PC-3 (cell line): Measurements from ENCODE around the gene PRDM15. TPM values are rescaled to one million over a fixed set of nuclear protein-coding genes. Genes with fewer than 3 reads are reported as not detected.
"Not testable (repeated sequence)": the region's sequence is repeated elsewhere in the genome, so short reads cannot be mapped to it uniquely, and the experiment has no call there.

Source experiments
- ATAC-seq: fragments of 200-7000 bp; cut with Tn5 transposase; 2 replicates; pipeline ENCODE4 v1.9.1; 2020; ENCODE audit warnings: mild to moderate bottlenecking, moderate library complexity
- BruUV-seq: library from RNA; stranded (reverse); fragments of 400-500 nt; replicated peaks from 2 replicates; lab custom pipeline; 2021; lab: Mats Ljungman, UMichigan
- CTCF ChIA-PET: fragments of 300-600 bp; sonication (Branson Sonifier 250); formaldehyde crosslinking; loops from one replicate; lab custom pipeline; 2022; ENCODE audit warnings: antibody characterized with exemption; lab: Charles Lee
- POLR2A ChIA-PET: fragments of 300-600 bp; sonication (Branson Sonifier 250); formaldehyde crosslinking; loops from one replicate; lab custom pipeline; 2022; ENCODE audit warnings: antibody characterized with exemption; ENCODE audit not compliant: unreplicated experiment; lab: Charles Lee
- DNase-seq: peaks from one replicate; pipeline ENCODE4 v3.0.0-alpha.2; 2015
- H2AFZ ChIP-seq: fragments of 300-600 bp; sonication (generic); 2 replicates; pipeline ENCODE4 v1.6.0; 2016; ENCODE audit warnings: antibody characterized with exemption, low read length
- H3F3A ChIP-seq: fragments of 300-600 bp; sonication (generic); one replicate; pipeline ENCODE4 v1.6.0; 2017; ENCODE audit warnings: antibody characterized with exemption, low read length, control low read depth, mild to moderate bottlenecking; ENCODE audit not compliant: unreplicated experiment
- H3K27ac ChIP-seq: fragments of 300-600 bp; sonication (generic); 2 replicates; pipeline ENCODE4 v1.5.1; 2016; ENCODE audit warnings: mild to moderate bottlenecking, low read length
- H3K27me3 ChIP-seq: fragments of 300-600 bp; sonication (generic); 2 replicates; pipeline ENCODE4 v1.6.1; 2016; ENCODE audit warnings: low read length, mixed read lengths
- H3K36me3 ChIP-seq: fragments of 300-600 bp; sonication (generic); 2 replicates; pipeline ENCODE4 v1.6.1; 2016; ENCODE audit warnings: low read depth, mixed run types, low read length, mixed read lengths
- H3K4me1 ChIP-seq: fragments of 300-600 bp; sonication (generic); 2 replicates; pipeline ENCODE4 v1.5.1; 2016; ENCODE audit warnings: low read length; ENCODE audit not compliant: insufficient read depth
- H3K4me2 ChIP-seq: fragments of 300-600 bp; sonication (generic); 2 replicates; pipeline ENCODE4 v1.6.0; 2016; ENCODE audit warnings: low read length
- H3K4me3 ChIP-seq: fragments of 300-600 bp; sonication (generic); 2 replicates; pipeline ENCODE4 v1.5.1; 2016; ENCODE audit warnings: mild to moderate bottlenecking, low read length, mixed read lengths
- H3K79me2 ChIP-seq: fragments of 300-600 bp; sonication (generic); 2 replicates; pipeline ENCODE4 v1.6.1; 2017; ENCODE audit warnings: low read length, mixed read lengths
- H3K9ac ChIP-seq: fragments of 300-600 bp; sonication (generic); 2 replicates; pipeline ENCODE4 v1.6.0; 2016; ENCODE audit warnings: mild to moderate bottlenecking, low read length
- H3K9me2 ChIP-seq: fragments of 300-600 bp; sonication (generic); replicated peaks from 2 replicates; pipeline ENCODE4 v1.6.1; 2016; ENCODE audit warnings: mixed run types, low read length, mixed read lengths
- H3K9me3 ChIP-seq: fragments of 300-600 bp; sonication (generic); 2 replicates; pipeline ENCODE4 v1.6.1; 2016; ENCODE audit warnings: low read length, mixed read lengths
- H4K20me1 ChIP-seq: fragments of 300-600 bp; sonication (generic); 2 replicates; pipeline ENCODE4 v1.6.1; 2016; ENCODE audit warnings: low read length, mixed read lengths
- EZH2 ChIP-seq: fragments of 300-600 bp; sonication (generic); IDR thresholded peaks from one replicate; pipeline ENCODE4 v1.6.1; 2017; ENCODE audit warnings: antibody characterized with exemption, mild to moderate bottlenecking, low read length; ENCODE audit not compliant: unreplicated experiment
- EZH2phosphoT487 ChIP-seq: fragments of 300-600 bp; sonication (generic); IDR thresholded peaks from 2 replicates; pipeline ENCODE4 v1.6.1; 2018; ENCODE audit warnings: mild to moderate bottlenecking, antibody characterized with exemption, low read length, borderline replicate concordance
- intact Hi-C: fragments of 100-400 bp; cut with micrococcal nuclease; formaldehyde crosslinking; loops from 2 replicates; pipeline ENCODE4 v1.9.0; 2023
- total RNA-seq: library from RNA; depleted of rRNA; stranded (reverse); fragments of >200 nt; gene quantifications from 2 replicates; pipeline ENCODE4 v1.2.3, GENCODE V29; 2014
- TF ChIP-seq, protein P1 (sequence below): fragments of 300-600 bp; sonication (generic); conservative IDR thresholded peaks from 2 replicates; pipeline ENCODE4 v1.5.1; 2017; ENCODE audit warnings: antibody characterized with exemption, low read depth, mild to moderate bottlenecking, low read length

Gene PRDM15
- total RNA-seq, 1 experiment from 2014 or later = 13.4 TPM

DNA sequence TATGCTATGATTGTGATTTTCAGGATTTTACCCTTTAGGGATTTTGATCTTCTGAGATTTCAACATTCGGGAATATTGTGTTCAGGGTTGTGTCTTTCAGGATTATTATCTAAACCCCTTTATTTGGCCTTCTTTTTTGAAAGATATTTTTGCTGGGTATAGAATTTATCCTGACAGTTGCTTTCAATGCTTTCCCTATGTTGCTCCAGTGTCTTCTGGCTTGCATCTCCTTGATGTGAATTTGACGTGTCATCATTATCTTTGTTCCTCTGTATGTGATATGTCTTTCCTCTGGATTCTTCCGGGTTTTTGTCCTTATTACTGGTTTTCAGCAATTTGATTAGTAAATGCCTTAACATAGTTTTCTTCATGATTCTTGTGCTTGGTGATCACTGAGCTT is 86.4 kb downstream of the PRDM15 start:
- ATAC-seq = no peak
- BruUV-seq = no TSS peak
- H3K27ac ChIP-seq = no peak overlapping the region
- H3K27me3 ChIP-seq = no peaks in the 10 kb centered on the region
- DNase-seq = no peak
- H3K9me2 ChIP-seq = no peaks in the 10 kb centered on the region
- H3K9ac ChIP-seq = no peak overlapping the region
- POLR2A ChIA-PET = interaction anchor here (0.6 kb wide), 1 partner anchor 315 kb away, joined by 3 read pairs; no protein-coding TSS in a partner anchor
- H2AFZ ChIP-seq = no peak overlapping the region
- intact Hi-C loops = no loop called here
- CTCF ChIA-PET = no interaction called here
- no peak overlapping the region for H3K4me2 ChIP-seq
- H4K20me1 ChIP-seq = no peaks in the 10 kb centered on the region
- H3K4me3 ChIP-seq = no peak overlapping the region
- no peaks in the 10 kb centered on the region for H3K36me3 ChIP-seq
- H3K79me2 ChIP-seq = no peaks in the 10 kb centered on the region
- H3K4me1 ChIP-seq = peaks cover 7% of the 10 kb centered on the region; the same call in 1 of the 2 replicates
- H3K9me3 ChIP-seq = peaks cover 4% of the 10 kb centered on the region; the same call in 1 of the 2 replicates
- no peaks in the 10 kb centered on the region for H3F3A ChIP-seq
- no peak for TF ChIP-seq EZH2phosphoT487
- no peak for TF ChIP-seq EZH2
- TF ChIP-seq, protein P1, sequence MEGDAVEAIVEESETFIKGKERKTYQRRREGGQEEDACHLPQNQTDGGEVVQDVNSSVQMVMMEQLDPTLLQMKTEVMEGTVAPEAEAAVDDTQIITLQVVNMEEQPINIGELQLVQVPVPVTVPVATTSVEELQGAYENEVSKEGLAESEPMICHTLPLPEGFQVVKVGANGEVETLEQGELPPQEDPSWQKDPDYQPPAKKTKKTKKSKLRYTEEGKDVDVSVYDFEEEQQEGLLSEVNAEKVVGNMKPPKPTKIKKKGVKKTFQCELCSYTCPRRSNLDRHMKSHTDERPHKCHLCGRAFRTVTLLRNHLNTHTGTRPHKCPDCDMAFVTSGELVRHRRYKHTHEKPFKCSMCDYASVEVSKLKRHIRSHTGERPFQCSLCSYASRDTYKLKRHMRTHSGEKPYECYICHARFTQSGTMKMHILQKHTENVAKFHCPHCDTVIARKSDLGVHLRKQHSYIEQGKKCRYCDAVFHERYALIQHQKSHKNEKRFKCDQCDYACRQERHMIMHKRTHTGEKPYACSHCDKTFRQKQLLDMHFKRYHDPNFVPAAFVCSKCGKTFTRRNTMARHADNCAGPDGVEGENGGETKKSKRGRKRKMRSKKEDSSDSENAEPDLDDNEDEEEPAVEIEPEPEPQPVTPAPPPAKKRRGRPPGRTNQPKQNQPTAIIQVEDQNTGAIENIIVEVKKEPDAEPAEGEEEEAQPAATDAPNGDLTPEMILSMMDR = no peak

GRCh38 chr21:41786509-41786987 is 92.6 kb downstream of the PRDM15 start:
- ATAC-seq (peak; percentile 60), DNase-seq (peak; percentile 99)
- H3K36me3 ChIP-seq = no peaks in the 10 kb centered on the region
- peaks cover 12% of the 10 kb centered on the region for H3K79me2 ChIP-seq
- CTCF ChIA-PET = interaction anchor here (0.7 to 2.1 kb wide), 4 partner anchors 18 to 174 kb away, joined by 4 to 16 read pairs (median 9); no protein-coding TSS in a partner anchor
- H3K9me2 ChIP-seq = no peaks in the 10 kb centered on the region
- no peaks in the 10 kb centered on the region for H3K27me3 ChIP-seq
- H3K4me2 ChIP-seq = peak overlapping the region; percentile 75
- H2AFZ ChIP-seq = no peak overlapping the region
- peaks cover 61% of the 10 kb centered on the region for H3K4me1 ChIP-seq
- H3K9me3 ChIP-seq = no peaks in the 10 kb centered on the region
- H3K4me3 ChIP-seq = peak overlapping the region; percentile 42; the same call in 1 of the 2 replicates
- peaks cover 3% of the 10 kb centered on the region for H3F3A ChIP-seq
- H3K9ac ChIP-seq = peak overlapping the region; percentile 92
- POLR2A ChIA-PET = interaction anchor here (0.6 to 1.1 kb wide), 11 partner anchors 10 to 326 kb away, joined by 3 to 9 read pairs (median 4); no protein-coding TSS in a partner anchor
- peak overlapping the region; percentile 97 for H3K27ac ChIP-seq
- TF ChIP-seq EZH2 (no peak), EZH2phosphoT487 (no peak)
- TF ChIP-seq, protein P1 = no peak
- H4K20me1 ChIP-seq = no peaks in the 10 kb centered on the region
- intact Hi-C loops = loop anchor here (1.0 kb wide), 1 partner anchor 31 kb away; no protein-coding TSS in a partner anchor
- BruUV-seq = no TSS peak

GRCh38 chr21:41785262-41785661 is 93.9 kb downstream of the PRDM15 start:
- ATAC-seq, intact Hi-C loops, H3F3A ChIP-seq, H4K20me1 ChIP-seq, H2AFZ ChIP-seq, H3K36me3 ChIP-seq, H3K27me3 ChIP-seq, POLR2A ChIA-PET, H3K4me3 ChIP-seq, H3K9me2 ChIP-seq, BruUV-seq, H3K9me3 ChIP-seq, DNase-seq: not testable (repeated sequence)
- Histone ChIP-seq H3K27ac (peak overlapping the region; percentile 97), H3K79me2 (peaks cover 12% of the 10 kb centered on the region), H3K4me2 (peak overlapping the region; percentile 75; the same call in 1 of the 2 replicates), H3K4me1 (peaks cover 72% of the 10 kb centered on the region), H3K9ac (peak overlapping the region; percentile 92)
- CTCF ChIA-PET = interaction anchor here (0.6 to 2.1 kb wide), 2 partner anchors 32 to 158 kb away, joined by 4 to 16 read pairs; no protein-coding TSS in a partner anchor
